Adrenal gland (tissue), 12 donors: ENCODE results near the gene SNAI3. TPM values are rescaled to one million over a fixed set of nuclear protein-coding genes. Genes with fewer than 3 reads are reported as not detected.

ENCODE experiments used
- DNase-seq, 7 donors: peaks; one replicate each; pipeline ENCODE4 v3.0.0-alpha.2; 2019 to 2020
- H3K27ac ChIP-seq, 5 donors: fragments of 200-600 bp; sonication (generic) in 4 of 5; 1 replicate in 3 of 5; 2 replicates in 2 of 5; pipeline versions ENCODE4 v1.5.1 to v1.8.0; 2016 to 2020; ENCODE audit warnings: mild to moderate bottlenecking in 1 of 5
- H3K27me3 ChIP-seq: fragments of 200-600 bp; 2 replicates; pipeline ENCODE4 v1.8.0; 2021
- H3K36me3 ChIP-seq, 2 donors: fragments of 200-600 bp; replicated peaks in 1 of 2; 1 replicate in 1 of 2; 2 replicates in 1 of 2; pipeline versions ENCODE4 v1.5.1 to v1.8.0; 2018 to 2022
- H3K4me1 ChIP-seq, 2 donors: fragments of 200-600 bp; replicated peaks in 1 of 2; 1 replicate in 1 of 2; 2 replicates in 1 of 2; pipeline versions ENCODE4 v1.5.1 to v1.8.0; 2018 to 2021
- H3K4me3 ChIP-seq, 4 donors: fragments of 200-600 bp; sonication (generic) in 3 of 4; one replicate each; pipeline ENCODE4 v1.5.1; 2016 to 2018
- H3K9me3 ChIP-seq, 3 donors: fragments of 200-600 bp; sonication (generic) in 1 of 3; replicated peaks in 1 of 3; 1 replicate in 2 of 3; 2 replicates in 1 of 3; pipeline versions ENCODE4 v1.5.1 to v1.8.0; 2016 to 2021
- POLR2A ChIP-seq, 2 donors: fragments of 450-650 bp; IDR thresholded peaks; one replicate each; pipeline ENCODE4 v1.6.1; 2017; ENCODE audit warnings: antibody characterized with exemption in 2 of 2, mild to moderate bottlenecking in 2 of 2, moderate library complexity in 1 of 2
- WGBS, 4 donors: extraction: QIAGEN DNeasy Blood & Tissue Kit in 2 of 4; methylation state at CpG; one replicate each; pipeline versions ENCODE4 v1.1.5 to v1.1.7; 2013 to 2017; 5-methylcytosine and 5-hydroxymethylcytosine counted together
- intact Hi-C, 2 donors: fragments of 100-400 bp; cut with DNase I; formaldehyde crosslinking; loops; one replicate each; pipeline versions ENCODE4 v1.14.1 to v1.15.0; 2022 to 2023
- polyA plus RNA-seq, 3 donors: library from polyadenylated mRNA; stranded (reverse); fragments of 200-250 nt in 2 of 3; fragments of 350-450 nt in 1 of 3; fragmentation: Illumina TruSeq in 1 of 3; extraction: RNeasy Lipid Tissue Mini Kit (QIAGEN cat#74804) in 1 of 3; gene quantifications; one replicate each; pipeline ENCODE4 v1.2.3, GENCODE V29; 2013 to 2014
- total RNA-seq, 9 donors: library from RNA; depleted of rRNA in 4 of 9; stranded (reverse); fragments of >200 nt in 4 of 9; fragments of 120-200 nt in 1 of 9; fragmentation: NEBNext Ultra II Directional in 1 of 9; extraction: Animal tissue kit (Norgen Biotek cat#: 25700) in 1 of 9; gene quantifications; one replicate each; pipeline versions ENCODE4 v1.1.0 to v1.2.4, GENCODE V29; 2013 to 2023
- TF ChIP-seq, protein P1 (sequence below), 6 experiments: fragments of 450-650 bp in 4 of 6; fragments of 200-600 bp in 2 of 6; sonication (generic) in 1 of 6; IDR thresholded peaks; 1 replicate in 5 of 6; 2 replicates in 1 of 6; pipeline versions ENCODE4 v1.5.1 to v1.8.0; 2016 to 2021; ENCODE audit warnings: antibody characterized with exemption in 6 of 6, mild to moderate bottlenecking in 2 of 6, moderate library complexity in 1 of 6
- donor health status: healthy with polysubstance abuse.
- donor health status: Bipolar disorder and iron deficiency.
- donor health status: DM: yes; HTN: yes; CAD: no.
- donor health status: DM: no; HTN: no; CAD: no.
- donor health status: DM: no; HTN: no; CAD: no.
- donor health status: DM: yes; HTN: yes; CAD: no.

The SNAI3 gene
- total and polyA plus RNA-seq, 12 donors: 0.06 to 2.1 (median 0.51) TPM; not detected in 2

GRCh38 chr16:88726981-88727380, 40.7 kb upstream of the SNAI3 start:
- Histone ChIP-seq H3K27ac (no peak overlapping the region), H3K9me3 (no peaks in the 10 kb centered on the region), H3K27me3 (no peaks in the 10 kb centered on the region), H3K36me3 (peaks cover 0 to 58% of the 10 kb centered on the region in 2 donors), H3K4me1 (no peaks in the 10 kb centered on the region), H3K4me3 (no peak overlapping the region)
- 85 to 95% (median 94%) methylated on average over 18 to 28 of the region's 28 CpGs; no CpG with 5 or more reads in 1 of the 4 donors for WGBS, 4 donors
- DNase-seq: no peak
- intact Hi-C loops: no loop called here
- TF ChIP-seq, protein P1, sequence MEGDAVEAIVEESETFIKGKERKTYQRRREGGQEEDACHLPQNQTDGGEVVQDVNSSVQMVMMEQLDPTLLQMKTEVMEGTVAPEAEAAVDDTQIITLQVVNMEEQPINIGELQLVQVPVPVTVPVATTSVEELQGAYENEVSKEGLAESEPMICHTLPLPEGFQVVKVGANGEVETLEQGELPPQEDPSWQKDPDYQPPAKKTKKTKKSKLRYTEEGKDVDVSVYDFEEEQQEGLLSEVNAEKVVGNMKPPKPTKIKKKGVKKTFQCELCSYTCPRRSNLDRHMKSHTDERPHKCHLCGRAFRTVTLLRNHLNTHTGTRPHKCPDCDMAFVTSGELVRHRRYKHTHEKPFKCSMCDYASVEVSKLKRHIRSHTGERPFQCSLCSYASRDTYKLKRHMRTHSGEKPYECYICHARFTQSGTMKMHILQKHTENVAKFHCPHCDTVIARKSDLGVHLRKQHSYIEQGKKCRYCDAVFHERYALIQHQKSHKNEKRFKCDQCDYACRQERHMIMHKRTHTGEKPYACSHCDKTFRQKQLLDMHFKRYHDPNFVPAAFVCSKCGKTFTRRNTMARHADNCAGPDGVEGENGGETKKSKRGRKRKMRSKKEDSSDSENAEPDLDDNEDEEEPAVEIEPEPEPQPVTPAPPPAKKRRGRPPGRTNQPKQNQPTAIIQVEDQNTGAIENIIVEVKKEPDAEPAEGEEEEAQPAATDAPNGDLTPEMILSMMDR (IDR thresholded peaks at IDR 0.05): no peak
- no peak for TF ChIP-seq POLR2A (IDR thresholded peaks at IDR 0.05)

- TF ChIP-seq, protein P1 (IDR thresholded peaks at IDR 0.05): no peak
- no peak for TF ChIP-seq POLR2A (IDR thresholded peaks at IDR 0.05)
- no peaks in the 10 kb centered on the region for H3K27me3 ChIP-seq
- no peak overlapping the region for H3K4me3 ChIP-seq
- H3K9me3 ChIP-seq: no peaks in the 10 kb centered on the region
- no peak for DNase-seq
- peaks cover 0 to 62% of the 10 kb centered on the region in 2 donors for H3K36me3 ChIP-seq
- H3K4me1 ChIP-seq: no peaks in the 10 kb centered on the region
- intact Hi-C loops: no loop called here
- H3K27ac ChIP-seq: no peak overlapping the region
- 81 to 86% (median 84%) methylated on average over 6 to 17 of the region's 17 CpGs for WGBS, 4 donors
Observed at GRCh38 chr16:88726408-88726749, 40.1 kb upstream of the SNAI3 start.

- Histone ChIP-seq H3K27me3 (no peaks in the 10 kb centered on the region), H3K36me3 (peaks cover 0 to 62% of the 10 kb centered on the region in 2 donors)
- intact Hi-C loops: no loop called here
Observed at GRCh38 chr16:88725609-88726407, 39.5 kb upstream of the SNAI3 start.

GRCh38 chr16:88724855-88725555, 38.7 kb upstream of the SNAI3 start:
- Histone ChIP-seq H3K36me3 (peaks cover 0 to 69% of the 10 kb centered on the region in 2 donors), H3K4me1 (no peaks in the 10 kb centered on the region), H3K9me3 (no peaks in the 10 kb centered on the region), H3K27ac (no peak overlapping the region), H3K27me3 (no peaks in the 10 kb centered on the region), H3K4me3 (no peak overlapping the region)
- DNase-seq: no peak
- intact Hi-C loops: no loop called here
- 83 to 91% (median 88%) methylated on average over 9 to 31 of the region's 31 CpGs for WGBS, 4 donors
- TF ChIP-seq, protein P1 (IDR thresholded peaks at IDR 0.05): no peak
- no peak for TF ChIP-seq POLR2A (IDR thresholded peaks at IDR 0.05)

More at GRCh38 chr16:88725609-88726407, 39.5 kb upstream of the SNAI3 start:
- Histone ChIP-seq H3K27ac (no peak overlapping the region), H3K4me1 (no peaks in the 10 kb centered on the region), H3K9me3 (no peaks in the 10 kb centered on the region), H3K4me3 (no peak overlapping the region)
- TF ChIP-seq, protein P1 (IDR thresholded peaks at IDR 0.05): no peak
- no peak for TF ChIP-seq POLR2A (IDR thresholded peaks at IDR 0.05)
- DNase-seq: no peak
- 86 to 97% (median 89%) methylated on average over 11 to 32 of the region's 32 CpGs for WGBS, 4 donors
